ENCODE results near the gene RALB.

Gene RALB

DNA sequence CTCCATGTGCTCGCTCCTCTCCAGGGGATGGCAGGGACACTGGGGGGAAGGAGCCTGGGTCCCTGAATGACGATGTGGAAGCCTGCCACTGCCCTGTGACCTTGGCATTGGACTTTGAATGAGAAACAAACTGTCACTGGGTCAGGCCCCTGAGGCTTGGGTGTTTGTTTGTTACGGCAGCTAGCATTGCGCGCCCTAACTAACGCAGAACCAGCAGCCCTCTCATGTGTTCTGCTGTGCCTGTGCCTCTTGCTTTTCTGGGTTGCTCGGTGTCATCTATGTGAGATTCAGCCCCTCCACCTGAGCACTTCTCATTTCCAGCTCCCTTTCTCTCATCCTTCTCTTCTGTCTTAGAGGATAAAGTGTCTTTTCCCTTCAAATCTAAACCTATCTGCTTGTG lies 69.7 kb downstream of the RALB start:
- Histone ChIP-seq H2BK5ac (ENCODE audit: low read depth, low read length, poor library complexity) (no peak overlapping the region), H3K27ac (ENCODE audit: low read depth, low read length) (no peak overlapping the region), H3K23ac (ENCODE audit: low read length) (no peak overlapping the region), H3K18ac (ENCODE audit: low read length) (no peak overlapping the region), H3K4me2 (ENCODE audit: low read length) (no peak overlapping the region), H3K9ac (ENCODE audit: low read length) (no peak overlapping the region), H3K27me3 (ENCODE audit: insufficient read depth, low read length) (no peaks in the 10 kb centered on the region), H4K8ac (ENCODE audit: low read depth, low read length) (no peak overlapping the region), H3K9me3 (ENCODE audit: insufficient read depth, low read depth, low read length) (peaks cover 2% of the 10 kb centered on the region), H4K91ac (ENCODE audit: low read depth, low read length) (no peak overlapping the region), H4K12ac (ENCODE audit: low read depth, low read length) (no peak overlapping the region), H3K79me1 (ENCODE audit: low read length) (no peaks in the 10 kb centered on the region), H3K4ac (ENCODE audit: low read depth, low read length) (no peak overlapping the region), H3K79me2 (ENCODE audit: control insufficient read depth, insufficient read depth, low read length, poor library complexity) (no peaks in the 10 kb centered on the region), H3K4me1 (ENCODE audit: control insufficient read depth in 1 of 2, insufficient read depth in 2 of 2, low read length in 2 of 2) (peaks cover 0 to 2% of the 10 kb centered on the region in 2 experiments), H2BK120ac (ENCODE audit: insufficient read depth, low read length, poor library complexity) (no peak overlapping the region), H3K14ac (ENCODE audit: low read length) (no peak overlapping the region), H3K36me3 (ENCODE audit: control insufficient read depth in 1 of 2, insufficient read depth in 2 of 2, low read length in 2 of 2) (no peaks in the 10 kb centered on the region), H2BK12ac (ENCODE audit: low read length) (no peak overlapping the region), H2AK5ac (ENCODE audit: low read length) (no peak overlapping the region), H2AFZ (ENCODE audit: insufficient read depth, low read length, poor library complexity) (no peak overlapping the region), H3K4me3 (ENCODE audit: low read depth, low read length) (no peak overlapping the region)
- DNase-seq, result no peak
- WGBS (ENCODE audit: extremely low coverage, insufficient coverage, insufficient read length), result no CpG with 5 or more reads among the region's 7 CpGs

DNA sequence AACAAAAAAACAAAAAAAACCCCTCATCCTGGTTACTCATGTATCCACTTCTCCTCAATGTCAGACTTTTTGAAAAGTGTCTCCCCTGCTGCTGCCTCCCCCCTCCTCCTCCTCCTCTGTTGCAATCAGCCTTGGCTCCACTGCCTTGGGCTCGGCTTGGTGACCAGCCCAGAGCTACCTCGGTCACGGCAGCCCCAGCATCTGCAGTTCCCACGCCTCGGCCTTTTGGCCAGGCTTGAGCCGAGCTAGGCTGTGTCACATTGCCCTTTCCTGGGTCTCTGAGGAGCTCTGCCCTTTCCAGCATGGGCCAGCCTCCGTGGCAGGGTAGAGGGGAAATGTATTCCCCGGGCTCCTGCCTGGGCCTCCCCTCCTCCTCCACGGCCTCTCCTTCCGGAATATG lies 70.6 kb downstream of the RALB start:
- H3K4ac ChIP-seq (ENCODE audit: low read depth, low read length), result no peak overlapping the region
- no peak overlapping the region for H4K8ac ChIP-seq (ENCODE audit: low read depth, low read length)
- H2AK5ac ChIP-seq (ENCODE audit: low read length), result no peak overlapping the region
- H3K79me1 ChIP-seq (ENCODE audit: low read length), result no peaks in the 10 kb centered on the region
- H3K36me3 ChIP-seq (ENCODE audit: control insufficient read depth in 1 of 2, insufficient read depth in 2 of 2, low read length in 2 of 2), result no peaks in the 10 kb centered on the region
- H3K4me1 ChIP-seq (ENCODE audit: control insufficient read depth in 1 of 2, insufficient read depth in 2 of 2, low read length in 2 of 2), result peaks cover 0 to 2% of the 10 kb centered on the region in 2 experiments
- no peaks in the 10 kb centered on the region for H3K27me3 ChIP-seq (ENCODE audit: insufficient read depth, low read length)
- no peak overlapping the region for H3K18ac ChIP-seq (ENCODE audit: low read length)
- H3K79me2 ChIP-seq (ENCODE audit: control insufficient read depth, insufficient read depth, low read length, poor library complexity), result no peaks in the 10 kb centered on the region
- no peak overlapping the region for H4K12ac ChIP-seq (ENCODE audit: low read depth, low read length)
- H2AFZ ChIP-seq (ENCODE audit: insufficient read depth, low read length, poor library complexity), result no peak overlapping the region
- peak overlapping the region; percentile 4 for H3K4me3 ChIP-seq (ENCODE audit: low read depth, low read length)
- no peak overlapping the region for H3K27ac ChIP-seq (ENCODE audit: low read depth, low read length)
- no peak overlapping the region for H2BK12ac ChIP-seq (ENCODE audit: low read length)
- no peak overlapping the region for H2BK5ac ChIP-seq (ENCODE audit: low read depth, low read length, poor library complexity)
- DNase-seq, result no peak
- no peak overlapping the region for H3K9ac ChIP-seq (ENCODE audit: low read length)
- no peak overlapping the region for H3K23ac ChIP-seq (ENCODE audit: low read length)
- no peak overlapping the region for H3K14ac ChIP-seq (ENCODE audit: low read length)
- H2BK120ac ChIP-seq (ENCODE audit: insufficient read depth, low read length, poor library complexity), result no peak overlapping the region
- no peak overlapping the region for H4K91ac ChIP-seq (ENCODE audit: low read depth, low read length)
- WGBS (ENCODE audit: extremely low coverage, insufficient coverage, insufficient read length), result no CpG with 5 or more reads among the region's 10 CpGs
- H3K9me3 ChIP-seq (ENCODE audit: insufficient read depth, low read depth, low read length), result peaks cover 2% of the 10 kb centered on the region
- H3K4me2 ChIP-seq (ENCODE audit: low read length), result no peak overlapping the region

DNA sequence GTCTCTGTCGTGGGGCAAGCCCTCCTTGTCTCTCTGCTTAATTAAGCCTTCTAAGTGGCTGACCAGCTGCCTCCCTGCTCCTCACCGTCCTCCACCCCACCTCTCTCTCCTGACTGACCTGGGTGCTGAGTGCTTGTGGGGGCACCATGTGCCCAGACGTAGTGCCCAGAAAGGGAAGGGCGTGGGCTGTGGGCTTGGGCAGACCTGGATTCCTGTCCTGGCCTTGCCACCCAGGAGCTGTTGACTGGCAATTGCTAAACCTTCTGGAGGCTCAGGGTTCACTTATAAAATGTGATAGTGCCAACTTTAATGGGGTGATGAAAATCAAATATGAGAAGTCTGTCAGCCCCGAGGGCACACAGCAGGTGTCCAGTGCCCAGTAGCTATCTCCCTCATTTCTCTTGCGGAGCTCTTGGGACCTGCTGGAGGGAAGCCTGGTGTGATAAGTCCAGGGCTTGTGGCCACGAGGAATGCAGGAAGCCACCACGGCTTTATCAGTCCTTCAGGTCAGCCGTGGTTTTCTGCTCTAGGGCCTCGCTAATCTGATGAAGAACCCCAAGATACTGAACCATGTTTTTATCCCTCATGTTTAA lies 71.3 kb downstream of the RALB start:
- H3K27me3 ChIP-seq (ENCODE audit: insufficient read depth, low read length), result no peaks in the 10 kb centered on the region
- no peak overlapping the region for H2BK12ac ChIP-seq (ENCODE audit: low read length)
- no peak overlapping the region for H4K91ac ChIP-seq (ENCODE audit: low read depth, low read length)
- no peak for DNase-seq
- no peak overlapping the region for H2AFZ ChIP-seq (ENCODE audit: insufficient read depth, low read length, poor library complexity)
- H3K4me3 ChIP-seq (ENCODE audit: low read depth, low read length), result no peak overlapping the region
- no peak overlapping the region for H2BK120ac ChIP-seq (ENCODE audit: insufficient read depth, low read length, poor library complexity)
- no peak overlapping the region for H4K8ac ChIP-seq (ENCODE audit: low read depth, low read length)
- H3K23ac ChIP-seq (ENCODE audit: low read length), result no peak overlapping the region
- H2BK5ac ChIP-seq (ENCODE audit: low read depth, low read length, poor library complexity), result no peak overlapping the region
- no peak overlapping the region for H4K12ac ChIP-seq (ENCODE audit: low read depth, low read length)
- no peaks in the 10 kb centered on the region for H3K36me3 ChIP-seq (ENCODE audit: control insufficient read depth in 1 of 2, insufficient read depth in 2 of 2, low read length in 2 of 2)
- no peak overlapping the region for H3K27ac ChIP-seq (ENCODE audit: low read depth, low read length)
- peaks cover 2% of the 10 kb centered on the region for H3K9me3 ChIP-seq (ENCODE audit: insufficient read depth, low read depth, low read length)
- H3K9ac ChIP-seq (ENCODE audit: low read length), result no peak overlapping the region
- no CpG with 5 or more reads among the region's 10 CpGs for WGBS (ENCODE audit: extremely low coverage, insufficient coverage, insufficient read length)
- H3K79me2 ChIP-seq (ENCODE audit: control insufficient read depth, insufficient read depth, low read length, poor library complexity), result no peaks in the 10 kb centered on the region
- H3K4me2 ChIP-seq (ENCODE audit: low read length), result no peak overlapping the region
- no peak overlapping the region for H2AK5ac ChIP-seq (ENCODE audit: low read length)
- no peak overlapping the region for H3K14ac ChIP-seq (ENCODE audit: low read length)
- H3K79me1 ChIP-seq (ENCODE audit: low read length), result no peaks in the 10 kb centered on the region
- H3K18ac ChIP-seq (ENCODE audit: low read length), result no peak overlapping the region
- peaks cover 0 to 2% of the 10 kb centered on the region in 2 experiments for H3K4me1 ChIP-seq (ENCODE audit: control insufficient read depth in 1 of 2, insufficient read depth in 2 of 2, low read length in 2 of 2)
- H3K4ac ChIP-seq (ENCODE audit: low read depth, low read length), result no peak overlapping the region

DNA sequence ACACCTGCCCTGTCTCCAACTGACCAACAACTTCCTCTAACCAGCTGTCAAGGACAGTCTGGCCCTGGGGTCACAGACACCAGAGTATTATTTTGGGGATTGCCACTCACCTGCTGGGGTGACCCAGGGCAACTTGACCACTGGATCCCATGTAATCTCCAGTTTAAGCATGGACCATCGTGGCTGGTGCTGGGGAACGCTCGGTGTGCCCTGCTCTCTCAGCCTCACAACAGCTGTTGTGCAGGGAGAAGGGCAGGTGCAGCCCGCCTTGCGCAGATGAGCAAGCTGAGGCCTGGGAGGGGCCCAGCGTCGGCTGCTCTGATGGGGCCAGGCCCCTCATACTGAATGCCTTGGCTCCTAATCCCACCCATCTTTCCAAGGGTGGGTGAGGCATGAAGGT lies 72.3 kb downstream of the RALB start:
- H4K12ac ChIP-seq (ENCODE audit: low read depth, low read length), result no peak overlapping the region
- no peaks in the 10 kb centered on the region for H3K79me2 ChIP-seq (ENCODE audit: control insufficient read depth, insufficient read depth, low read length, poor library complexity)
- peaks cover 2% of the 10 kb centered on the region for H3K9me3 ChIP-seq (ENCODE audit: insufficient read depth, low read depth, low read length)
- H3K4me3 ChIP-seq (ENCODE audit: low read depth, low read length), result no peak overlapping the region
- no peak overlapping the region for H4K8ac ChIP-seq (ENCODE audit: low read depth, low read length)
- no peak overlapping the region for H3K18ac ChIP-seq (ENCODE audit: low read length)
- peaks cover 0 to 2% of the 10 kb centered on the region in 2 experiments for H3K4me1 ChIP-seq (ENCODE audit: control insufficient read depth in 1 of 2, insufficient read depth in 2 of 2, low read length in 2 of 2)
- no peaks in the 10 kb centered on the region for H3K36me3 ChIP-seq (ENCODE audit: control insufficient read depth in 1 of 2, insufficient read depth in 2 of 2, low read length in 2 of 2)
- DNase-seq, result no peak
- H4K91ac ChIP-seq (ENCODE audit: low read depth, low read length), result no peak overlapping the region
- no peak overlapping the region for H3K4me2 ChIP-seq (ENCODE audit: low read length)
- no peak overlapping the region for H2AK5ac ChIP-seq (ENCODE audit: low read length)
- H3K9ac ChIP-seq (ENCODE audit: low read length), result no peak overlapping the region
- H3K79me1 ChIP-seq (ENCODE audit: low read length), result no peaks in the 10 kb centered on the region
- H3K27me3 ChIP-seq (ENCODE audit: insufficient read depth, low read length), result no peaks in the 10 kb centered on the region
- no peak overlapping the region for H2BK5ac ChIP-seq (ENCODE audit: low read depth, low read length, poor library complexity)
- no CpG with 5 or more reads among the region's 7 CpGs for WGBS (ENCODE audit: extremely low coverage, insufficient coverage, insufficient read length)
- H2AFZ ChIP-seq (ENCODE audit: insufficient read depth, low read length, poor library complexity), result no peak overlapping the region
- H2BK12ac ChIP-seq (ENCODE audit: low read length), result no peak overlapping the region
- no peak overlapping the region for H3K14ac ChIP-seq (ENCODE audit: low read length)
- H3K27ac ChIP-seq (ENCODE audit: low read depth, low read length), result no peak overlapping the region
- H3K4ac ChIP-seq (ENCODE audit: low read depth, low read length), result no peak overlapping the region
- H2BK120ac ChIP-seq (ENCODE audit: insufficient read depth, low read length, poor library complexity), result no peak overlapping the region
- H3K23ac ChIP-seq (ENCODE audit: low read length), result no peak overlapping the region

Data from trophoblast cell (in vitro differentiated cells and primary cell).